ENCODE measurements around the gene POFUT2. TPM values are rescaled to one million over a fixed set of nuclear protein-coding genes. Genes with fewer than 3 reads are reported as not detected.

The POFUT2 gene
- polyA plus RNA-seq, 1 donor from 2014 or later, result 25.4 TPM

GRCh38 chr21:45223236-45224185, 64.2 kb downstream of the POFUT2 start:
- Histone ChIP-seq H3K36me3 (ENCODE audit: insufficient read depth, low read length) (no peaks in the 10 kb centered on the region), H3F3A (ENCODE audit: insufficient read depth, low read length, poor library complexity, severe bottlenecking) (no peaks in the 10 kb centered on the region), H3K9ac (ENCODE audit: low read length) (no peak overlapping the region), H3K4me3 (ENCODE audit: low read length) (no peak overlapping the region), H3K79me2 (replicated peaks; ENCODE audit: insufficient read depth, low read length) (no peaks in the 10 kb centered on the region), H2AFZ (ENCODE audit: low read depth, low read length) (no peak overlapping the region), H3K9me2 (ENCODE audit: insufficient read depth, low read length) (no peaks in the 10 kb centered on the region), H3K9me3 (ENCODE audit: low read length) (no peaks in the 10 kb centered on the region), H3K4me2 (ENCODE audit: low read length) (no peak overlapping the region), H3K27me3 (ENCODE audit: insufficient read depth, low read depth, low read length) (no peaks in the 10 kb centered on the region), H4K20me1 (ENCODE audit: insufficient read depth) (no peaks in the 10 kb centered on the region), H3K27ac (ENCODE audit: low read length) (no peak overlapping the region)
- no peak for TF ChIP-seq CTCF (IDR thresholded peaks at IDR 0.05; ENCODE audit: poor library complexity, severe bottlenecking)
- TF ChIP-seq RAD21 (conservative IDR thresholded peaks at IDR 0.05), result no peak
- no peak for TF ChIP-seq MXI1 (conservative IDR thresholded peaks at IDR 0.05; ENCODE audit: poor library complexity, severe bottlenecking)
- no peak for TF ChIP-seq REST (IDR thresholded peaks at IDR 0.05; ENCODE audit: borderline replicate concordance)

- Histone ChIP-seq H3K27me3 (ENCODE audit: insufficient read depth, low read depth, low read length) (no peaks in the 10 kb centered on the region), H3K9me2 (ENCODE audit: insufficient read depth, low read length) (no peaks in the 10 kb centered on the region), H3K9me3 (ENCODE audit: low read length) (no peaks in the 10 kb centered on the region), H3K36me3 (ENCODE audit: insufficient read depth, low read length) (no peaks in the 10 kb centered on the region), H3K4me2 (ENCODE audit: low read length) (no peak overlapping the region), H3K9ac (ENCODE audit: low read length) (no peak overlapping the region), H2AFZ (ENCODE audit: low read depth, low read length) (no peak overlapping the region), H4K20me1 (ENCODE audit: insufficient read depth) (no peaks in the 10 kb centered on the region), H3F3A (ENCODE audit: insufficient read depth, low read length, poor library complexity, severe bottlenecking) (no peaks in the 10 kb centered on the region), H3K79me2 (replicated peaks; ENCODE audit: insufficient read depth, low read length) (no peaks in the 10 kb centered on the region), H3K4me3 (ENCODE audit: low read length) (no peak overlapping the region), H3K27ac (ENCODE audit: low read length) (no peak overlapping the region)
- no peak for TF ChIP-seq EP300 (conservative IDR thresholded peaks at IDR 0.05; ENCODE audit: poor library complexity, severe bottlenecking)
- no peak for TF ChIP-seq POLR2AphosphoS5 (IDR thresholded peaks at IDR 0.05)
- TF ChIP-seq CTCF (IDR thresholded peaks at IDR 0.05; ENCODE audit: poor library complexity, severe bottlenecking), result no peak
- TF ChIP-seq MXI1 (conservative IDR thresholded peaks at IDR 0.05; ENCODE audit: poor library complexity, severe bottlenecking), result no peak
- TF ChIP-seq TAF1 (IDR thresholded peaks at IDR 0.05; ENCODE audit: low read depth), result no peak
- TF ChIP-seq EZH2 (IDR thresholded peaks at IDR 0.05; ENCODE audit: borderline replicate concordance, insufficient read depth, low read length, poor library complexity, severe bottlenecking), result no peak
- no peak for TF ChIP-seq RAD21 (conservative IDR thresholded peaks at IDR 0.05)
Observed at GRCh38 chr21:45222001-45222400, 65.7 kb downstream of the POFUT2 start.
